Measurements from ENCODE around the gene CRIP2. TPM values are rescaled to one million over a fixed set of nuclear protein-coding genes. Genes with fewer than 3 reads are reported as not detected.

CRIP2 gene
- total RNA-seq, 1 donor from 2014 or later = 71.8 TPM

DNA sequence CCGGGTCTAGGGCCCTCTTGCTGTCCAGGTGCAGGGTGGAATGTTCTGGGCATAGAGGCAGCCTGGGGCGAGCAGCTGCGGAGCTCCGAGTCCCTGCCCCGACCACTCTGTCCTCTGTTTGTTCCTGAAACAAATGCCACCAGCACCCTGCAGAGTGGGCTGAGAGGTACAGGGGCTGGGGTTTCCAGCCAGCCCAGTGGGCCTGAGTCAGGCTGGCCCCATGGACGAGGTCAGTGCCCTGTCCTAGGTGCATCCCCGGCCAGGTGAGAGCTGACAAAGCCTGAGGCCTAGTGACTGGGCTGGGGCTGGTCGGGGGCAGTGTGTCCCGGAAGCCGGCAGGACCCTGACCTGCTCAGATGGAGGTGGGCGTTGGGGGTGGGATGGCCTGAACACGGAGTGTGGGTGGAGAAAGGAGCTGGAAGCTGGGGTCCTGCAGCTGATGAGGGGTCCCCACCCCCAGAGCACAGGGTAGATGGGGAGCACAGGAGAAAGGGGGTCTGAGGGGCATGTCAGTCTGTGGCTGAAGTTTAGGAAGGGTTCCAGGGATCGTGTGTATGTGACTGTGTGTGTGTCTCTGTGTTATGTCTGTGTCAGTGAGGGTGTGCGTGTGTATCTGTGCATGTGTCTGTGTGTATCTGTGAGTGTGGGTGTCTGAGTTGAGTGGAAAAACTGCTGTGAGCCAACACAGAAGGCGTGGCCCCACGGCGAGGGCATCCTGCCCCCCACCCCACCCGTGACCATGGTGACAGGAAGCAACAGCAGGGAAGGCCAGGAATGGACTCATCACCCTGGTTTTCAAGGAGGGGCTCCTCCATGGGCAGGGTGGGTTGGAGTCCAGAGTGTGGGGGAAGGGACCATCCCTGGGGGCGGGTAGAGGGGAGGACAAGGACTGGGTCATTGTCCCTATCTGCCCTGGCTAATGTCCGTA is 9.7 kb downstream of the CRIP2 start:
- Histone ChIP-seq H3K9me3 (ENCODE audit: insufficient read depth, low read depth, low read length) (no peaks in the 10 kb centered on the region), H3K27me3 (ENCODE audit: insufficient read depth, low read length) (peaks cover 13% of the 10 kb centered on the region), H3K36me3 (ENCODE audit: insufficient read depth, low read length) (no peaks in the 10 kb centered on the region), H3K9ac (ENCODE audit: low read length) (peak overlapping the region; percentile 33), H2AFZ (ENCODE audit: low read depth, low read length) (no peak overlapping the region), H4K20me1 (ENCODE audit: insufficient read depth, low read length) (no peaks in the 10 kb centered on the region), H3K4me1 (ENCODE audit: insufficient read depth, low read length) (peaks cover 25% of the 10 kb centered on the region), H3K27ac (ENCODE audit: low read depth, low read length) (no peak overlapping the region), H3K4me3 (ENCODE audit: insufficient read depth, low read depth, low read length) (no peak overlapping the region), H3K79me2 (ENCODE audit: insufficient read depth, low read length) (no peaks in the 10 kb centered on the region), H3K4me2 (ENCODE audit: low read length) (no peak overlapping the region)
- peak overlapping the region; percentile 7 for H3K27ac Mint-ChIP-seq (ENCODE audit: unreplicated experiment)
- H3K4me1 Mint-ChIP-seq (ENCODE audit: low read depth, unreplicated experiment) = peaks cover 12% of the 10 kb centered on the region
- peaks cover 3% of the 10 kb centered on the region for H3K36me3 Mint-ChIP-seq (ENCODE audit: low read depth, unreplicated experiment)
- FAIRE-seq = no peak
- H3K27me3 Mint-ChIP-seq (ENCODE audit: low read depth, unreplicated experiment) = peaks cover 8% of the 10 kb centered on the region
- no peak for DNase-seq (ENCODE audit: low read depth)
- TF ChIP-seq, protein P1, sequence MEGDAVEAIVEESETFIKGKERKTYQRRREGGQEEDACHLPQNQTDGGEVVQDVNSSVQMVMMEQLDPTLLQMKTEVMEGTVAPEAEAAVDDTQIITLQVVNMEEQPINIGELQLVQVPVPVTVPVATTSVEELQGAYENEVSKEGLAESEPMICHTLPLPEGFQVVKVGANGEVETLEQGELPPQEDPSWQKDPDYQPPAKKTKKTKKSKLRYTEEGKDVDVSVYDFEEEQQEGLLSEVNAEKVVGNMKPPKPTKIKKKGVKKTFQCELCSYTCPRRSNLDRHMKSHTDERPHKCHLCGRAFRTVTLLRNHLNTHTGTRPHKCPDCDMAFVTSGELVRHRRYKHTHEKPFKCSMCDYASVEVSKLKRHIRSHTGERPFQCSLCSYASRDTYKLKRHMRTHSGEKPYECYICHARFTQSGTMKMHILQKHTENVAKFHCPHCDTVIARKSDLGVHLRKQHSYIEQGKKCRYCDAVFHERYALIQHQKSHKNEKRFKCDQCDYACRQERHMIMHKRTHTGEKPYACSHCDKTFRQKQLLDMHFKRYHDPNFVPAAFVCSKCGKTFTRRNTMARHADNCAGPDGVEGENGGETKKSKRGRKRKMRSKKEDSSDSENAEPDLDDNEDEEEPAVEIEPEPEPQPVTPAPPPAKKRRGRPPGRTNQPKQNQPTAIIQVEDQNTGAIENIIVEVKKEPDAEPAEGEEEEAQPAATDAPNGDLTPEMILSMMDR (IDR thresholded peaks at IDR 0.05; ENCODE audit: insufficient read depth, low read depth, low read length) = no peak
- TF ChIP-seq EZH2 (IDR thresholded peaks at IDR 0.05; ENCODE audit: insufficient read depth, low read length) = no peak
- H3K4me3 Mint-ChIP-seq (ENCODE audit: unreplicated experiment) = no peak overlapping the region
- no peaks in the 10 kb centered on the region for H3K9me3 Mint-ChIP-seq (ENCODE audit: unreplicated experiment)

- H3K27ac Mint-ChIP-seq (ENCODE audit: unreplicated experiment) = no peak overlapping the region
- Histone ChIP-seq H3K4me2 (ENCODE audit: low read length) (no peak overlapping the region), H3K4me1 (ENCODE audit: insufficient read depth, low read length) (peaks cover 29% of the 10 kb centered on the region), H3K9ac (ENCODE audit: low read length) (no peak overlapping the region), H3K27ac (ENCODE audit: low read depth, low read length) (no peak overlapping the region), H2AFZ (ENCODE audit: low read depth, low read length) (no peak overlapping the region), H4K20me1 (ENCODE audit: insufficient read depth, low read length) (no peaks in the 10 kb centered on the region), H3K27me3 (ENCODE audit: insufficient read depth, low read length) (peaks cover 13% of the 10 kb centered on the region), H3K4me3 (ENCODE audit: insufficient read depth, low read depth, low read length) (no peak overlapping the region), H3K79me2 (ENCODE audit: insufficient read depth, low read length) (no peaks in the 10 kb centered on the region), H3K36me3 (ENCODE audit: insufficient read depth, low read length) (no peaks in the 10 kb centered on the region), H3K9me3 (ENCODE audit: insufficient read depth, low read depth, low read length) (no peaks in the 10 kb centered on the region)
- H3K4me3 Mint-ChIP-seq (ENCODE audit: unreplicated experiment) = no peak overlapping the region
- no peak for DNase-seq (ENCODE audit: low read depth)
- no peak for FAIRE-seq
- H3K4me1 Mint-ChIP-seq (ENCODE audit: low read depth, unreplicated experiment) = peaks cover 13% of the 10 kb centered on the region
- TF ChIP-seq, protein P1 (IDR thresholded peaks at IDR 0.05; ENCODE audit: insufficient read depth, low read depth, low read length) = no peak
- TF ChIP-seq EZH2 (IDR thresholded peaks at IDR 0.05; ENCODE audit: insufficient read depth, low read length) = no peak
- peaks cover 3% of the 10 kb centered on the region for H3K27me3 Mint-ChIP-seq (ENCODE audit: low read depth, unreplicated experiment)
- H3K36me3 Mint-ChIP-seq (ENCODE audit: low read depth, unreplicated experiment) = no peaks in the 10 kb centered on the region
- no peaks in the 10 kb centered on the region for H3K9me3 Mint-ChIP-seq (ENCODE audit: unreplicated experiment)
Measured at GRCh38 chr14:105484997-105485393, 10.4 kb downstream of the CRIP2 start.

DNA sequence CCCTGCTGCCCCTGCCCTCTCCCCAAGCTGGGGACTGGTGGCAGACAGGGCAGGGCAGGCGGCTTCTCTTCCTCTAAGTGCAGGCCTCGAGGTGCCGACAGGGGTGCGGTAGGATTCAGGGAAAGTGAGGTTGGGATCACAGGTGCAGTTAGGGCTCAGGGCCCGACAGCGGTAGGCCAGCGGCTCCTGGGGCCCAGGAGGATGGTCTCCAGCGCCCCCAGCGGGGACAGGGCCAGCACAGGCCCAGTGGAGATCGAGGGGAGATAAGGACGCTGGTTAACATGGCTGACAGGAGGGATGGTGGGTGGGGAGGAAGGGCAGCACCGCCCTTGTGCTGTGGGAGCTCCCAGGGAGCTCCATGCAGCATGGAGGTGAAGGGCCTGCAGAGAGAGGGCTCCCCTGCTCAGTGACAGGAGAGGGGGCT is 11.1 kb downstream of the CRIP2 start:
- H3K4me1 Mint-ChIP-seq (ENCODE audit: low read depth, unreplicated experiment) = peaks cover 13% of the 10 kb centered on the region
- no peaks in the 10 kb centered on the region for H3K36me3 ChIP-seq (ENCODE audit: insufficient read depth, low read length)
- FAIRE-seq = no peak
- peaks cover 27% of the 10 kb centered on the region for H3K4me1 ChIP-seq (ENCODE audit: insufficient read depth, low read length)
- H3K9me3 ChIP-seq (ENCODE audit: insufficient read depth, low read depth, low read length) = no peaks in the 10 kb centered on the region
- no peak overlapping the region for H3K27ac ChIP-seq (ENCODE audit: low read depth, low read length)
- H3K4me3 ChIP-seq (ENCODE audit: insufficient read depth, low read depth, low read length) = no peak overlapping the region
- H4K20me1 ChIP-seq (ENCODE audit: insufficient read depth, low read length) = no peaks in the 10 kb centered on the region
- peaks cover 3% of the 10 kb centered on the region for H3K27me3 Mint-ChIP-seq (ENCODE audit: low read depth, unreplicated experiment)
- peak overlapping the region; percentile 48 for H3K4me2 ChIP-seq (ENCODE audit: low read length)
- H3K79me2 ChIP-seq (ENCODE audit: insufficient read depth, low read length) = no peaks in the 10 kb centered on the region
- no peak overlapping the region for H3K27ac Mint-ChIP-seq (ENCODE audit: unreplicated experiment)
- no peaks in the 10 kb centered on the region for H3K36me3 Mint-ChIP-seq (ENCODE audit: low read depth, unreplicated experiment)
- H2AFZ ChIP-seq (ENCODE audit: low read depth, low read length) = no peak overlapping the region
- no peak for DNase-seq (ENCODE audit: low read depth)
- TF ChIP-seq EZH2 (IDR thresholded peaks at IDR 0.05; ENCODE audit: insufficient read depth, low read length) = no peak
- TF ChIP-seq, protein P1 (IDR thresholded peaks at IDR 0.05; ENCODE audit: insufficient read depth, low read depth, low read length) = peak; percentile 25
- peaks cover 13% of the 10 kb centered on the region for H3K27me3 ChIP-seq (ENCODE audit: insufficient read depth, low read length)
- H3K9ac ChIP-seq (ENCODE audit: low read length) = no peak overlapping the region
- H3K9me3 Mint-ChIP-seq (ENCODE audit: unreplicated experiment) = no peaks in the 10 kb centered on the region
- H3K4me3 Mint-ChIP-seq (ENCODE audit: unreplicated experiment) = no peak overlapping the region
